ENCODE results near the gene CRIP2.

DNA sequence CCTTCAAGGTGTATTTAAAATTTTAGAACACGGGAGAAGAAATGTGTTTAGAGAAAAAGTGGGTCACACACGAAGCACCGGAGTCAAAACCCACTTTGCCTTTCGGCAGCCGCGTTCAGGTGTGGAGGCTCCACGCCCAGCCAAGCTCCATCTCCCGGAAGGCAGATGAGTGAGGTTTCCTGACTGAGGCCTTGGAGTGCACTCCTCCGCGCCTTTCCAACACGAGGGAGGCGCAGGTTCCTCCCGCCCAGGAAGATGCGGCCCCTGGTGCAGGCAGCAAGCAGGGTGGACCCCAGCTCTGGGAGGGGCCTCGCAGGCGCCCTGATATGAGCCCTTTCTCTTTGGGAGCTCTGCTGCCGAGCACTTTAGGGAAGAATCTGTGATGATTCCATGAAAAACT, 32.5 kb upstream of the CRIP2 start:
- TF ChIP-seq, protein P1, sequence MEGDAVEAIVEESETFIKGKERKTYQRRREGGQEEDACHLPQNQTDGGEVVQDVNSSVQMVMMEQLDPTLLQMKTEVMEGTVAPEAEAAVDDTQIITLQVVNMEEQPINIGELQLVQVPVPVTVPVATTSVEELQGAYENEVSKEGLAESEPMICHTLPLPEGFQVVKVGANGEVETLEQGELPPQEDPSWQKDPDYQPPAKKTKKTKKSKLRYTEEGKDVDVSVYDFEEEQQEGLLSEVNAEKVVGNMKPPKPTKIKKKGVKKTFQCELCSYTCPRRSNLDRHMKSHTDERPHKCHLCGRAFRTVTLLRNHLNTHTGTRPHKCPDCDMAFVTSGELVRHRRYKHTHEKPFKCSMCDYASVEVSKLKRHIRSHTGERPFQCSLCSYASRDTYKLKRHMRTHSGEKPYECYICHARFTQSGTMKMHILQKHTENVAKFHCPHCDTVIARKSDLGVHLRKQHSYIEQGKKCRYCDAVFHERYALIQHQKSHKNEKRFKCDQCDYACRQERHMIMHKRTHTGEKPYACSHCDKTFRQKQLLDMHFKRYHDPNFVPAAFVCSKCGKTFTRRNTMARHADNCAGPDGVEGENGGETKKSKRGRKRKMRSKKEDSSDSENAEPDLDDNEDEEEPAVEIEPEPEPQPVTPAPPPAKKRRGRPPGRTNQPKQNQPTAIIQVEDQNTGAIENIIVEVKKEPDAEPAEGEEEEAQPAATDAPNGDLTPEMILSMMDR (IDR thresholded peaks at IDR 0.05; ENCODE audit: borderline replicate concordance, extremely low read depth, low read length, poor library complexity, severe bottlenecking), result no peak
- TF ChIP-seq EZH2 (IDR thresholded peaks at IDR 0.05; ENCODE audit: borderline replicate concordance, low read depth, low read length, severe bottlenecking), result no peak
